NCI-H1930 (cell line): ENCODE results near the gene NMNAT1.
"Not testable (repeated sequence)": the region's sequence is repeated elsewhere in the genome, so short reads cannot be mapped to it uniquely, and the experiment has no call there.

ENCODE experiments used
- DNase-seq, 2 experiments: peaks; one replicate each; lab custom pipeline; 2025; lab: John Stamatoyannopoulos, UW

NMNAT1 gene

DNA sequence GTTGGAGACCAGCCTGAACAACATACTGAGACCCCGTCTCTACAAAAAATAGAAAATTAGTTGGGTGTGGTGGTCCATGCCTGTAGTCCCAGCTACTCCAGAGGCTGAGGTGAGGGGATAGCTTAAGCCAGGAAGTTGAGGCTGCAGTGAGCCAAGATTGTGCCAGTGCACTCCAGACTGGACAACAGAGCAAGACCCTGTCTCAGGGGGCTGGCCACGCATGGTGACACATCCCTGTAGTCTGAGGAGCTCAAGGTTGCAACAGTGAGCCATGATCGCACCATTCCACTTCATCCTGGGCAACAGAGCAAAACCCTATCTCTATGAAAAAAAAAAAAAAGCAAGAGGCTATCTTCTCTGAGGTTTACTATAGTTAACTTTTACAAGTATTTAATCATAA, 76.8 kb downstream of the NMNAT1 start:
- no peak for DNase-seq

DNA sequence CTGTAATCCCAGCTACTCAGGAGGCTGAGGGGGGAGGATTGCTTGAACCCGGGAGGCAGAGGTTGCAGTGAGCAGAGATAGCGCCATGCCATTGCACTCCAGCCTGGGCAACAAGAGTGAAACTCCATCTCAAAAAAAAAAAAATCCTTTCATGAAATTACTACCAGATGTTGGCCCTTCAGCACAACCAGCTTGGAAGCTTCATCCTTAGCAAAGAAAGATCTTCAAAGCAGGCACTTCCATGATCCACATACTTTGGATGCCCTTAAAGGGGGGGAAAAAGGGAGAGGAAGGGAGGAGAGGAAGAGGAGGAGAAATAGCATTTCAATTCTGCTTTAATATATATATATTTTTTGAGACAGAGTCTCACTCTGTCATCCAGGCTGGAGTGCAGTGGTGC, 77.4 kb downstream of the NMNAT1 start:
- not testable (repeated sequence) for DNase-seq

DNA sequence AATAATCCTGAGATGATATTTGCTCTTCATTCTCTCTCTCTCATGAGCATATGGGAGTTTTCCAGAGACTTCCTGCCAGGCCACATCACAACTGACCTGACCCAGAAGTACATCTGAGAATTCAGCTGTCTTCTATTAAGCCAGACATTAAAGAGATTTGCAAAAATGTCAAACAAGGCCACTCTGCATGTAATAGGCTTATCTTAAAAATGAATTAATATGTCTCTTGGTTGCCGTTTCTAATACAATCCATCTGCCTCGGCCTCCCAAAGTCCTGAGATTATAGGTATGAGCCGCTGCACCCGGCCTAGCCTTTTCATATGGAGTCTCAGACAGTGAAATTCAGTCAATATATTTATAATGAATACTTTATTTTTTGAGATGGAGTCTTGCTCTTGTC, 78.7 kb downstream of the NMNAT1 start:
- not testable (repeated sequence) for DNase-seq

DNA sequence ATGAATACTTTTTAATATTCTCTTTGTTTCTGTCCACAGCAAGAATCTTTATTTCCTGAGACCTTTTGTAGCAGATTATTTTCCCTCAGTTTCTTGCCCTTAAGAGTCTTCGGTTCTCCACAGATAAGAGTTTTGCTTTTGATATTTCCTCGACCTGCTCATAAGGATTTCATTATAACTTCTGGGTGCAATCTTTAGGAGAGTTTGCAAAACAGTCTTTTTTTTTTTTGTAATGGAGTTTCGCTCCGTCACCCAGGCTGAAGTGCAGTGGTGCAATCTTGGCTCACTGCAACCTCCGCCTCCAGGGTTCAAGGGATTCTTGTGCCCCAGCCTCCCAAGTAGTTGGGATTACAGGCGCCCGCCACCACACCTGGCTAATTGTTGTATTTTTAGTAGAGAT, 79.4 kb downstream of the NMNAT1 start:
- DNase-seq = no peak

DNA sequence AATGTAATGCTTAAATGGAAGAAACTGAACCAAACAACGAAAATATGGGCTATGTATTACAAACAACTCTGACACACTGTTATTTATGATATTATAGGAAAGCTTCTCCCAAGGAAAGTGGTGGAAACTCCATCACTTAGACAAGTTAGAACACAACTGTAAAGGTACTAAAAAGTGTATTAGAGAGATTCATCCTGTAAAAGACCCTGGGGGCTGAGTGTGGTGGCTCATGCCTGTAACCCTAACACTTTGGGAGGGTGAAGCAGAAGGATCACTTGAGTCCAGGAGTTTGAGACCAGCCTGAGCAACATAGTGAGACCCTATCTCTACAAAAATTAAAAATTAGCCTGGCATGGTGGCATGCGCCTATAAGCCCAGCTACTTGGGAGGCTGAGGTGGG, 82.1 kb downstream of the NMNAT1 start:
- DNase-seq = no peak

DNA sequence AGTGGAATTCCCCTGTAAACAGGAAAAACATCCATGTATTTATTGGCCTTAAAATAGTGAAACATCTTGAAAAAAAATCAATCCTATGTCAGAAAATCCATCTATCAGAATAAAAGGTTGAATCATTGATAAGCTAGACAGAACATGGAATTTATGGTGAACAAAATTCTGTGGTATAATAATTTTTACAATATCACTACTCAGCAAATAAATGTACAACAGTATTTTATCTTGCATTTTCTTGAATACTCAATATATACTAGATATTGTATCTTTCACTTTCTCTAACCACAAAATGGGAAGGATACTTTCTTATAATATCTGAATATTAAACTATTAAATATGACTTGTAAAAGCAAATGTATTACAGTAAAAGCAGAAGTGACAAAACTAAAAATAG, 83.8 kb downstream of the NMNAT1 start:
- no peak for DNase-seq

DNA sequence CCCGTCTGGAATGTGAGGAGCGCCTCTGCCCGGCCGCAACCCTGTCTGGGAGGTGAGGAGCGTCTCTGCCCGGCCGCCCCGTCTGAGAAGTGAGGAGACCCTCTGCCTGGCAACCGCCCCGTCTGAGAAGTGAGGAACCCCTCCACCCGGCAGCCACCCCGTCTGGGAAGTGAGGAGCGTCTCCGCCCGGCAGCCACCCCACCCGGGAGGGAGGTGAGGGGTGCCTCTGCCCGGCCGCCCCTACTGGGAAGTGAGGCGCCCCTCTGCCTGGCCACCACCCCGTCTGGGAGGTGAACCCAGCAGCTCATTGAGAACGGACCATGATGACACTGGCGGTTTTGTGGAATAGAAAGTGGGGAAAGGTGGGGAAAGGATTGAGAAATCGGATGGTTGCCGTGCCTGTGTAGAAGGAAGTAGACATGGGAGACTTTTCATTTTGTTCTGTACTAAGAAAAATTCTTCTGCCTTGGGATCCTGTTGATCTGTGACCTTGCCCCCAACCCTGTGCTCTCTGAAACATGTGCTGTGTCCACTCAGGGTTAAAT, 85.8 kb downstream of the NMNAT1 start:
- not testable (repeated sequence) for DNase-seq

DNA sequence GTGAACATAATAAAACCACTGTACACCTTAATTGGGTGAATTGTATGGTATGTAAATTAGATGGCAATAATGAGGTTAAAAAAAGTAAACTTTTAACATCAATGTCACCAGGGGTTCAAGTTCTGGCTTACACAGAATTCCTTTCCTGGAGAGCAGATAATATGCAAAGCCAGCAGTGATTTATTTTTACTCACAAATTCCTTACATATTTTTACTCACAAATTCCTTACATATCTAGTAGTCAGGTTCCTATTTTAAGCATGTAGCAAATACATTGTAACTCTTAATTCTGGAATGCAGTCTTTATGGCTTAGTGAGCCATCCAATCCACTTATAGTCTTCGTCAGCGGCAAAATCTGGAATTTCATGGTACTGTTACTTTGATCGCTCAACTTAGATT, 88.2 kb downstream of the NMNAT1 start:
- DNase-seq = no peak

DNA sequence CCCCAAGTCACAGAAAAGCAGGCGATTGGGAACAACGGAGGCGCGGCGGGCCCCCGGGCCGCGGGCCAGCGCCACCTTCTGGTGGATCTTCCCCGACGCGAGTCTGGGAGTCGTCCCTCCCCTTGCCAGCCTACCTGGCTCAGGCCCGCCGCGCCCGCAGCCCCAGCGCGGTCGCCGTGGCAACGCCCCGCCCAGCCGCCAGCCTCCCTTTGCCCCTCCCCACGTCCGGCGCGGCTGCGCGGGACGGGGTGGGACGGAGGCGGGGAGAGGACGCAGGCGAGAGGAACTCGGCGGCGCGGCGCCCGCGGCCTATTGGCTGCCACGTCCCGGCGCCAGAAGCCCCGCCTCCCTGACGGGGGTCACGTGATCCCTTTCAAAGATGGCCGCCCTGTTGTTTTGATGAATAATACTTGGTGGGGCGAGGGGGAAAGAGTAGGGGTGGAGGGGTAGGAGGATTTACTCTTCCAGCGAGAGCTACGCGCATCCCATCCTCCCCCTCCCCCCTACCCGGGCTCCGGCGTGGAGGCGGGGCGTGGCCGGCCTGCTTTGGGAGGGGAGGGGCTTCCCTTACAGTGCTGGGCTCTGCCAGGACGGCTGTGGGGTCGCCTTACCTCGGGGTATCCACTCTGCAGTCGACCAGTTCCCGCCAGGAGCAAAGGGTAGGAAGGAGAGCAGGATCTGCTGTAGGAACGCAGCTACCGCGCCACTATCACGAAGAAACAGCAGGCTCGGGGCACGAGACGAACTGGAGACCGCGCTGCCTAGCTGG, 89.5 kb downstream of the NMNAT1 start, which contains the start of gene UBE4B:
Gene UBE4B (plus strand): TSS at position 369 of the 769 bp plus-strand sequence. CDS start 713 bp downstream, outside the sequence.
- peak; percentile 94 to 99 for DNase-seq

DNA sequence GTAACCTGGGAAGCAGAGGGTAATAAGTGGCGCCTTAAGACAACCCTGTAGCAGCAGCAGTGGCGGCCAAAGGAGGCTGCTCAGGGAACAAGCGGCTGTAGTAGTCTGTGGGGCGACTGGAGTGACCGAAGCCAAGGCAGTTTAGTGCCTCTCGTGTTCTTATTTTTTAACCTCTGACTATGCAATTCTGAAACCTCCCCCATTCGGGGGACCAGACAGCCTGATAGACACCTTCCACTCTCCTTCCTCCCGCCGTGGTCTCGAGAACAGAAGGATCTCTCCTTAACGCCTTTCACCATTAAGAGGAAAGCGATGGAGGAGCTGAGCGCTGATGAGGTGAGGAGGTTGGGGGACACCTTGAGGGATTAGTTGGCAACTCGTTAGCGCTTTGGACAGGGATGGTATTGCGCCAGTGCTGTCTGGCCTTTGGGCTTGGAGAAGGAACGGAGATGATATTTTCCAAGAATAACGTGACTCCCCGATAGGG, 90.1 kb downstream of the NMNAT1 start:
- peak; percentile 12 to 48 for DNase-seq
